Measurements from ENCODE around the gene ITPR2. TPM values are rescaled to one million over a fixed set of nuclear protein-coding genes. Genes with fewer than 3 reads are reported as not detected.

ITPR2 gene
- total and polyA plus RNA-seq, 4 donors = 11.7 to 93.3 (median 35.4) TPM

DNA sequence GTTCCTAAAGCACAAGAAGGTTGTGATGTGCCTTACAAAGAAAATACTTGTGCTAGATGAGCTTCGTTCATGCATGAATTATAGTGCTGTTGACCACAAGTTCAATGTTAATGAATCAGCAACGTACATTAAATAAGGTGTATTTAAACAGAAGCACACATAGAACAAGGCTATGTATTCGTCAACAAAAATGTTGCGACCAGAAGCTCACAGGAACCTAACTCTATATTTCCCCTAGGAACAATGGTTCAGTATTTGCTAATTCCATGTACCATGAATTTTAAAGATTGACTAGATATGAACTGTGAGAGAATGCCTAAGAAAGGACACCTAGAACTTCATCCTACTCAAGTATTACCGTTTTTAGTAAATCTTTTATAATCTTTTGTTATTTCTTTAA lies 149.6 kb downstream of the ITPR2 start:
- H3K36me3 ChIP-seq (ENCODE audit: control insufficient read depth in 4 of 4, insufficient read depth in 3 of 4, low read depth in 1 of 4, low read length in 3 of 4) = peaks cover 4 to 52% (median 39%) of the 10 kb centered on the region in 4 donors
- TF ChIP-seq, protein P1, sequence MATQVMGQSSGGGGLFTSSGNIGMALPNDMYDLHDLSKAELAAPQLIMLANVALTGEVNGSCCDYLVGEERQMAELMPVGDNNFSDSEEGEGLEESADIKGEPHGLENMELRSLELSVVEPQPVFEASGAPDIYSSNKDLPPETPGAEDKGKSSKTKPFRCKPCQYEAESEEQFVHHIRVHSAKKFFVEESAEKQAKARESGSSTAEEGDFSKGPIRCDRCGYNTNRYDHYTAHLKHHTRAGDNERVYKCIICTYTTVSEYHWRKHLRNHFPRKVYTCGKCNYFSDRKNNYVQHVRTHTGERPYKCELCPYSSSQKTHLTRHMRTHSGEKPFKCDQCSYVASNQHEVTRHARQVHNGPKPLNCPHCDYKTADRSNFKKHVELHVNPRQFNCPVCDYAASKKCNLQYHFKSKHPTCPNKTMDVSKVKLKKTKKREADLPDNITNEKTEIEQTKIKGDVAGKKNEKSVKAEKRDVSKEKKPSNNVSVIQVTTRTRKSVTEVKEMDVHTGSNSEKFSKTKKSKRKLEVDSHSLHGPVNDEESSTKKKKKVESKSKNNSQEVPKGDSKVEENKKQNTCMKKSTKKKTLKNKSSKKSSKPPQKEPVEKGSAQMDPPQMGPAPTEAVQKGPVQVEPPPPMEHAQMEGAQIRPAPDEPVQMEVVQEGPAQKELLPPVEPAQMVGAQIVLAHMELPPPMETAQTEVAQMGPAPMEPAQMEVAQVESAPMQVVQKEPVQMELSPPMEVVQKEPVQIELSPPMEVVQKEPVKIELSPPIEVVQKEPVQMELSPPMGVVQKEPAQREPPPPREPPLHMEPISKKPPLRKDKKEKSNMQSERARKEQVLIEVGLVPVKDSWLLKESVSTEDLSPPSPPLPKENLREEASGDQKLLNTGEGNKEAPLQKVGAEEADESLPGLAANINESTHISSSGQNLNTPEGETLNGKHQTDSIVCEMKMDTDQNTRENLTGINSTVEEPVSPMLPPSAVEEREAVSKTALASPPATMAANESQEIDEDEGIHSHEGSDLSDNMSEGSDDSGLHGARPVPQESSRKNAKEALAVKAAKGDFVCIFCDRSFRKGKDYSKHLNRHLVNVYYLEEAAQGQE (IDR thresholded peaks at IDR 0.05) = no peak
- TF ChIP-seq FOXA1 (IDR thresholded peaks at IDR 0.05) (no peak), TAF1 (conservative IDR thresholded peaks at IDR 0.05) (no peak), RAD21 (IDR thresholded peaks at IDR 0.05) (no peak), NR2F2 (IDR thresholded peaks at IDR 0.05) (no peak), EGR1 (IDR thresholded peaks at IDR 0.05; ENCODE audit: low read depth in 2 of 2) (no peak), FOXA2 (IDR thresholded peaks at IDR 0.05) (no peak), SP1 (IDR thresholded peaks at IDR 0.05) (no peak), CTCF (IDR thresholded peaks at IDR 0.05; ENCODE audit: low read depth, low read length, missing input control) (no peak), HNF4G (IDR thresholded peaks at IDR 0.05) (no peak), JUND (IDR thresholded peaks at IDR 0.05) (no peak), YY1 (IDR thresholded peaks at IDR 0.05) (no peak), RXRA (IDR thresholded peaks at IDR 0.05) (no peak), HNF4A (conservative IDR thresholded peaks at IDR 0.05) (no peak)
- TF ChIP-seq, protein P2, sequence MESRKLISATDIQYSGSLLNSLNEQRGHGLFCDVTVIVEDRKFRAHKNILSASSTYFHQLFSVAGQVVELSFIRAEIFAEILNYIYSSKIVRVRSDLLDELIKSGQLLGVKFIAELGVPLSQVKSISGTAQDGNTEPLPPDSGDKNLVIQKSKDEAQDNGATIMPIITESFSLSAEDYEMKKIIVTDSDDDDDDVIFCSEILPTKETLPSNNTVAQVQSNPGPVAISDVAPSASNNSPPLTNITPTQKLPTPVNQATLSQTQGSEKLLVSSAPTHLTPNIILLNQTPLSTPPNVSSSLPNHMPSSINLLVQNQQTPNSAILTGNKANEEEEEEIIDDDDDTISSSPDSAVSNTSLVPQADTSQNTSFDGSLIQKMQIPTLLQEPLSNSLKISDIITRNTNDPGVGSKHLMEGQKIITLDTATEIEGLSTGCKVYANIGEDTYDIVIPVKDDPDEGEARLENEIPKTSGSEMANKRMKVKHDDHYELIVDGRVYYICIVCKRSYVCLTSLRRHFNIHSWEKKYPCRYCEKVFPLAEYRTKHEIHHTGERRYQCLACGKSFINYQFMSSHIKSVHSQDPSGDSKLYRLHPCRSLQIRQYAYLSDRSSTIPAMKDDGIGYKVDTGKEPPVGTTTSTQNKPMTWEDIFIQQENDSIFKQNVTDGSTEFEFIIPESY (IDR thresholded peaks at IDR 0.05) = no peak
- TF ChIP-seq, protein P3, sequence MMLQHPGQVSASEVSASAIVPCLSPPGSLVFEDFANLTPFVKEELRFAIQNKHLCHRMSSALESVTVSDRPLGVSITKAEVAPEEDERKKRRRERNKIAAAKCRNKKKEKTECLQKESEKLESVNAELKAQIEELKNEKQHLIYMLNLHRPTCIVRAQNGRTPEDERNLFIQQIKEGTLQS (IDR thresholded peaks at IDR 0.05) = no peak

DNA sequence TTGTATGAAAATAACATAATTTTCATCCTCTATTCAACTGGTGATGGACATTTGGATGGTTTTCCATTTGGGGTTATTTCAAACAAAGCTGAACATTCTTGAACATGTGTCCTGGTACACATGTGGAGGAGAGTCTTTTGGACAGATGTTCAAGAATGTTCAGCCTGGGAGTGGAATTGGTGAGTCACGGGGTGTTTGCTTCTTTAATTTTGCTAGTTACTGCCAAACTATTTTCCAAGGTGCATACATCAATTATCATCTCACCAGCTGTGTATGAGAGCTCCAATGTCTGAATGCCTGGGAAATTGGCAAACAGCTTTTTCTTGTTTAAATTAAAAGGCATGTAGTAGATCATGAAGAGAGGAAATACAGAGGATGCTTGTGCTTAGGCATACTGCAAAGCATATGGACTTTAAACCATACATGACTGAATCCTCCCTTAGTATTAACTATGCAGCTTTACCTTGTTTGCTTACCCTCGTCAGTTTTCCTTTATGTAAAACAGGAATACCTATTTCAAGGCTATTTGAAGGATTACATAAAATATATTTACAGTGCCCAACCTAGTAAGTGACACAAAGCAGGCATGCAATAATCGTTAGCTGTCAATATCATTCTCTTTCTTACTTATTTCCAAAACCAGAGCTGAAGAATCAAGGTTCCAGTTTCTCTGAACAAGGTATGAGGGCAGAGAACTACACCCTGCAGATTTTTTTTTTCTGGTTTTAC lies 152.1 kb downstream of the ITPR2 start:
- no peak overlapping the region for H3K9ac ChIP-seq (ENCODE audit: low read depth in 1 of 2, low read length in 2 of 2)
- 81% methylated on average over 3 of the region's 3 CpGs for WGBS
- H3K27ac ChIP-seq (ENCODE audit: low read depth in 1 of 2, low read length in 2 of 2) = no peak overlapping the region
- no peaks in the 10 kb centered on the region for H3K27me3 ChIP-seq (ENCODE audit: control insufficient read depth in 4 of 4, insufficient read depth in 4 of 4, low read length in 3 of 4)
- H3K36me3 ChIP-seq (ENCODE audit: control insufficient read depth in 4 of 4, insufficient read depth in 3 of 4, low read depth in 1 of 4, low read length in 3 of 4) = peaks cover 4 to 59% (median 44%) of the 10 kb centered on the region in 4 donors
- no peaks in the 10 kb centered on the region for H3K4me1 ChIP-seq (ENCODE audit: control insufficient read depth in 4 of 4, insufficient read depth in 4 of 4, low read length in 3 of 4)
- DNase-seq (ENCODE audit: low spot score) = no peak
- H3K9me3 ChIP-seq (ENCODE audit: control insufficient read depth in 4 of 4, low read length in 3 of 4) = no peaks in the 10 kb centered on the region
- no peak overlapping the region for H3K4me3 ChIP-seq (ENCODE audit: low read depth in 1 of 3, low read length in 3 of 3)
- TF ChIP-seq, protein P2 (IDR thresholded peaks at IDR 0.05) = no peak
- no peak for TF ChIP-seq EGR1 (IDR thresholded peaks at IDR 0.05; ENCODE audit: low read depth in 2 of 2)
- TF ChIP-seq TAF1 (conservative IDR thresholded peaks at IDR 0.05) = no peak
- no peak for TF ChIP-seq RAD21 (IDR thresholded peaks at IDR 0.05)
- TF ChIP-seq GABPA (IDR thresholded peaks at IDR 0.05 in 1 of 2, conservative IDR thresholded peaks at IDR 0.05 in 1 of 2) = no peak
- no peak for TF ChIP-seq HNF4A (conservative IDR thresholded peaks at IDR 0.05)
- no peak for TF ChIP-seq FOXA2 (IDR thresholded peaks at IDR 0.05)
- TF ChIP-seq CTCF (IDR thresholded peaks at IDR 0.05; ENCODE audit: low read depth, low read length, missing input control) = no peak
- TF ChIP-seq JUND (IDR thresholded peaks at IDR 0.05) = no peak
- TF ChIP-seq SP1 (IDR thresholded peaks at IDR 0.05) = no peak
- TF ChIP-seq, protein P3 (IDR thresholded peaks at IDR 0.05) = no peak
- TF ChIP-seq FOXA1 (IDR thresholded peaks at IDR 0.05) = no peak
- TF ChIP-seq RXRA (IDR thresholded peaks at IDR 0.05) = no peak

More for the DNA sequence above, 149.6 kb downstream of the ITPR2 start:
- no peak for DNase-seq (ENCODE audit: low spot score)
- Histone ChIP-seq H3K27me3 (ENCODE audit: control insufficient read depth in 4 of 4, insufficient read depth in 4 of 4, low read length in 3 of 4) (no peaks in the 10 kb centered on the region), H3K4me1 (ENCODE audit: control insufficient read depth in 4 of 4, insufficient read depth in 4 of 4, low read length in 3 of 4) (no peaks in the 10 kb centered on the region), H3K9ac (ENCODE audit: low read depth in 1 of 2, low read length in 2 of 2) (no peak overlapping the region), H3K4me3 (ENCODE audit: low read depth in 1 of 3, low read length in 3 of 3) (no peak overlapping the region), H3K9me3 (ENCODE audit: control insufficient read depth in 4 of 4, low read length in 3 of 4) (no peaks in the 10 kb centered on the region), H3K27ac (ENCODE audit: low read depth in 1 of 2, low read length in 2 of 2) (no peak overlapping the region)
- 87% methylated on average over 5 of the region's 5 CpGs for WGBS
